Islet of Langerhans (tissue), 1 donor: ENCODE measurements around the gene KRT38.
"Not testable (repeated sequence)": the region's sequence is repeated elsewhere in the genome, so short reads cannot be mapped to it uniquely, and the experiment has no call there.

ENCODE experiments used
- FAIRE-seq: peaks from one replicate; lab custom pipeline; 2011; peaks lifted over from hg19 to GRCh38; lab: Jason Lieb, UNC

KRT38 gene

GRCh38 chr17:41457676-41458075 lies 16.9 kb upstream of the KRT38 start:
- FAIRE-seq = no peak

GRCh38 chr17:41456204-41456603 lies 15.4 kb upstream of the KRT38 start:
- no peak for FAIRE-seq

GRCh38 chr17:41455236-41455635 lies 14.5 kb upstream of the KRT38 start:
- no peak for FAIRE-seq

DNA sequence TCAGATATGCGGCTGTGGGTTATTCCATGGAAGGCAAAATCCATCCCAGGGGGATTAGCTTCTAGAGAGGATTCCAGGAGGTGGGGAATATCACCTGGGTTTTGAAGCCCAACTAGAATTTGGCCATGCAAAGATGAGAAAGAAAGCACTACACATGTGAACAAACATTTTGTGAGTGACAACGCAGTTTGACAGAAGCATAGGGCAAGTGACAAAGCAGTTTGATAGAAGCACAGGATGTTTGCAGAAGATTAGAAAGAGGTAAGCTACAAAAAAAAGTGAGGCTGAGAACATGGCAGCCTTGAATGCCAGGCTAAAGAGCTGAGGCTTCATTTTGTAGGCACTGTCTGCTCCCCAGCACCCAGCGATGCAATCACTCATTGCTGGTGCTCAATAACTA lies 12.3 kb upstream of the KRT38 start:
- FAIRE-seq = no peak

GRCh38 chr17:41452281-41452680 lies 11.5 kb upstream of the KRT38 start:
- FAIRE-seq = no peak

- no peak for FAIRE-seq
Observed at GRCh38 chr17:41451154-41451728, 10.5 kb upstream of the KRT38 start.

GRCh38 chr17:41449008-41449407 lies 8.2 kb upstream of the KRT38 start:
- FAIRE-seq = no peak

- no peak for FAIRE-seq
Observed at GRCh38 chr17:41448506-41448905, 7.7 kb upstream of the KRT38 start.

GRCh38 chr17:41446806-41447205 lies 6.0 kb upstream of the KRT38 start:
- FAIRE-seq = no peak

- no peak for FAIRE-seq
Observed at GRCh38 chr17:41444640-41445039, 3.9 kb upstream of the KRT38 start.

- no peak for FAIRE-seq
Observed at GRCh38 chr17:41444186-41444585, 3.4 kb upstream of the KRT38 start.

- FAIRE-seq = no peak
Observed at GRCh38 chr17:41442739-41443138, 2.0 kb upstream of the KRT38 start.

- FAIRE-seq = no peak
Observed at GRCh38 chr17:41439375-41439774, 1.4 kb downstream of the KRT38 start.

DNA sequence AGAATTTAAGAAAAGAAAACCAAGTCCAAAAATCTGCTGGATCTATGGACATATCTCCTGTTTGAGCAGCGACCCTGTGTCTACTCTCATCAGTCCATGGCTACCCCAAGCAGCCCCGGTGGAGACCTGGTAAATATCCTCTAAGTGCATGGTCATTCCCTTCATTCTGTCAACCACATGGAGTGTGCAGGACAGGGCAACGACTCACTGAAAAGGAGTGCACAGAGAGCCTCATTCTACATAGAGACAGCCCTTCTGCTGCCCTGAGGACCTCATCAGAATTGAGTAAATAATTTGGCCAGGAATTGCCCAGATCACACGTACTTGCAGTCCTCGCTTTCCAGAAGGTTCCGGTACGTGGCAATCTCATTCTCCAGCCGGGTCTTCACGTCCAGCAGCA lies 3.0 kb downstream of the KRT38 start:
- FAIRE-seq = no peak

- no peak for FAIRE-seq
Observed at GRCh38 chr17:41437254-41437653, 3.5 kb downstream of the KRT38 start.

- FAIRE-seq = no peak
Observed at GRCh38 chr17:41434415-41434814, 6.4 kb downstream of the KRT38 start.

- FAIRE-seq = no peak
Observed at GRCh38 chr17:41434005-41434404, 6.8 kb downstream of the KRT38 start.

DNA sequence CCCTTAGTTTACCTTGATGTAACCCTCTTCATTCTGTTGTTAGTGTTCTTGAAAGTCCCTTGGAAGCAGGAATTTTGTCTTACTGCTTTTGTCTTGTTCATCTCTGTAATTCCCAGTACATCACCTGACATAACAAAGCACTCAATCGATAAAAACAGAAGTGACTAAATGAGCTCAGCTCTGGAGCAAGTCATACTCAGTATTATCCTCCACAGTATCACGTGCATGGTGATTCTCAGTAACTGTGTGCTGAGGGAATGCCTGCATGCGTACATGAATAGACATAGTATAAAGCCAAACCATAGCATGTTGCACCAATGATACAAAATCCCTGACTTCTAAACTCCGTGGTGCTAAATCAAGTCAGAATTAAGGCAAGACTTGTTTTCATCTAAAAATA lies 7.2 kb downstream of the KRT38 start:
- FAIRE-seq = no peak

DNA sequence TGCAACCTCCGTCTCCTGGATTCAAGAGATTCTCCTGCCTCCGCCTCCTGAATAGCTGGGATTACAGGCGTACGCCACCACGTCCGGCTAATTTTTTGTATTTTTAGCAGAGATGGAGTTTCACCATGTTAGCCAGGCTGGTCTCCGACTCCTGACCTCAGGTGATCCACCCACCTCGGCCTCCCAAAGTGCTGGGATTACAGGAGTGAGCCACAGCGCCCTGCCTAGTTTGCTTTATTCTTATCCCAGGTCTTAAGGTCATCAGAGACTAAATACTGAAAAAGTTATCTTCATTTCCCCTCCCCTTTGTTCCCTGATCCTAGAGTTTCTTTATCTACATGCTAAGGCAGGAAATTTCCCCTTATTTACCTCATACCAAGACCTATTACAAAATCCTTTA lies 10.4 kb downstream of the KRT38 start:
- not testable (repeated sequence) for FAIRE-seq

- no peak for FAIRE-seq
Observed at GRCh38 chr17:41429667-41430066, 11.1 kb downstream of the KRT38 start.

- no peak for FAIRE-seq
Observed at GRCh38 chr17:41428591-41429291, 12.0 kb downstream of the KRT38 start.

DNA sequence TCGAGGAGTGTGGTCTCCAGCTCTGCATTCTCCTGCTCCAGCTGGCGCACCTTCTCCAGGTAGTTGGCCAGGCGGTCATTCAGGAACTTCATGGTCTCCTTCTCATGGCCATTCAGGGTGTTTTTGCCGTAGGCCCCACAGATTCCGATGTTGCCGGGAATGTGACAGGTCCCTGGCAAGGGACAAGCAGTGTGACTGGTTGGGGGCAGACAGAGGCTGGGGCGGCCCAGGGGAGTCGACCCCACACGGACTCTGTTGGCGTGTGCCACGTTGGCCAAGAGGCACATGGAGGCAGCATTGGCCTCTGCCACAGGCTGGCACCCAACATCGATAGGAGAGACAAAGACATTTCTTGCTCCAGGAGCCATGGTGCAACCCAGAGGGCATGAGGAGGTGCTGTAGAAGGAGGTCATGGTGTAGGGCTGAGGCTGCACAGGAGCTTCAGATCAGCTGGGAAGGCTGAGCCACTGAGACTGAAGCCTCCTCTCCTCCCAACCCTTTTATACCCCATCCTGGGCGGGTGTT lies 16.6 kb downstream of the KRT38 start, which contains the start of gene KRT37:
Gene KRT37 (minus strand): TSS at position 475 of the 525 bp plus-strand sequence. CDS start 62 bp downstream, at position 413.
- no peak for FAIRE-seq

- FAIRE-seq = not testable (repeated sequence)
Observed at GRCh38 chr17:41422586-41422985, 18.2 kb downstream of the KRT38 start.

GRCh38 chr17:41421617-41422016 lies 19.2 kb downstream of the KRT38 start:
- no peak for FAIRE-seq
